PFSK-1 (cell line): ENCODE data around the gene PDCD5.

Source experiments
- POLR2AphosphoS5 ChIP-seq: IDR thresholded peaks from 2 replicates; pipeline ENCODE4 v1.6.1; 2012; ENCODE audit warnings: low read depth, mild to moderate bottlenecking, control low read depth, low read length, moderate library complexity
- SIN3A ChIP-seq: IDR thresholded peaks from 2 replicates; pipeline ENCODE4 v1.6.1; 2012; ENCODE audit warnings: mild to moderate bottlenecking, low read length, moderate library complexity, borderline replicate concordance; ENCODE audit not compliant: insufficient read depth

GRCh38 chr19:32539240-32539916, 41.6 kb upstream of the PDCD5 start:
- TF ChIP-seq POLR2AphosphoS5 (no peak), SIN3A (no peak)
